GM12872 (cell line): Measurements from ENCODE around the gene NPPB.

Experiments used
- CTCF ChIP-seq: IDR thresholded peaks from 3 replicates; pipeline ENCODE4 v1.5.1; 2011; ENCODE audit warnings: low read depth, mild to moderate bottlenecking, low read length, moderate library complexity; ENCODE audit not compliant: insufficient read depth

NPPB gene

GRCh38 chr1:11898086-11898785 lies 39.5 kb upstream of the NPPB start:
- no peak for TF ChIP-seq CTCF

GRCh38 chr1:11893907-11894251 lies 35.1 kb upstream of the NPPB start:
- peak; percentile 98 for TF ChIP-seq CTCF

- TF ChIP-seq CTCF = no peak
These were observed 32.9 kb upstream of the NPPB start for GRCh38 chr1:11891433-11892186.

GRCh38 chr1:11888877-11889208 lies 30.1 kb upstream of the NPPB start:
- TF ChIP-seq CTCF = no peak

- TF ChIP-seq CTCF = no peak
These were observed 29.6 kb upstream of the NPPB start for GRCh38 chr1:11888206-11888876.

- TF ChIP-seq CTCF = no peak
These were observed 28.9 kb upstream of the NPPB start for GRCh38 chr1:11887666-11888007.

- no peak for TF ChIP-seq CTCF
These were observed 28.4 kb upstream of the NPPB start for GRCh38 chr1:11886986-11887665.
